Ramos (cell line): Measurements from ENCODE around the gene TP73.

ENCODE experiments used
- in situ Hi-C: fragments of 300-500 bp; cut with MboI; formaldehyde crosslinking; loops from one replicate; pipeline ENCODE4 v1.14.3; 2022; ENCODE audit warnings: low sequenced_read_pairs; ENCODE audit not compliant: unreplicated experiment

TP73 gene

DNA sequence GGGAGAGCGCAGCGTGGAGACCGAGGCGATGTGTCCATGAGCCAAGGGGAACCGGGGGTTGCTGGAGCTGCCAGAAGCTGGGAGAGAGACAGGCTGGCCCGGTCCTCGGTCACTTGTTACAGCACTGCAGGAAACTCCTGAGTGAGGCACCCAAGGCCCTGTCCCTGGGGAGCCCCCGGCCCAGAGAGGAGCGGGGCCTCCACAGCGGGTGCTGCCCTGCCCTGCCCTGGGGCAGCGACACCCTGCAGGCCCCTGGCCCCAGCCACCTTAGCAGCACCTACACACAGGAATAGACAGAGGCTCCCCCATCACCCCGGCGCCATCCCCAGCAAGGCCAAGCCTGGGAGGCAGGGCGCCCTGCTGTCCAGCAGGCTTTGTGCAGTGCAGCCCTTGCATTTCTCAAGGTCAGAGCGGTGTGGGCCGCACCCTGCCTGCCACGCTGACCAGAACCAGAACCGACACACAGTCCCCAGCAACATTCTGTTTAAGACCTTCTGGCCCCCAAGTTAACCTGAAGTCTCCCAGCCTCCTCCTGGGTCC, 34.4 kb upstream of the TP73 start:
- in situ Hi-C loops: no loop called here

- in situ Hi-C loops: no loop called here
These were observed 33.8 kb upstream of the TP73 start for GRCh38 chr1:3618531-3618880.

GRCh38 chr1:3618881-3619671, 33.2 kb upstream of the TP73 start:
- in situ Hi-C loops: no loop called here

GRCh38 chr1:3620708-3621107, 31.6 kb upstream of the TP73 start:
- in situ Hi-C loops: loop anchor here (5.0 to 10.0 kb wide), 2 partner anchors 53 to 104 kb away; no protein-coding TSS in a partner anchor

DNA sequence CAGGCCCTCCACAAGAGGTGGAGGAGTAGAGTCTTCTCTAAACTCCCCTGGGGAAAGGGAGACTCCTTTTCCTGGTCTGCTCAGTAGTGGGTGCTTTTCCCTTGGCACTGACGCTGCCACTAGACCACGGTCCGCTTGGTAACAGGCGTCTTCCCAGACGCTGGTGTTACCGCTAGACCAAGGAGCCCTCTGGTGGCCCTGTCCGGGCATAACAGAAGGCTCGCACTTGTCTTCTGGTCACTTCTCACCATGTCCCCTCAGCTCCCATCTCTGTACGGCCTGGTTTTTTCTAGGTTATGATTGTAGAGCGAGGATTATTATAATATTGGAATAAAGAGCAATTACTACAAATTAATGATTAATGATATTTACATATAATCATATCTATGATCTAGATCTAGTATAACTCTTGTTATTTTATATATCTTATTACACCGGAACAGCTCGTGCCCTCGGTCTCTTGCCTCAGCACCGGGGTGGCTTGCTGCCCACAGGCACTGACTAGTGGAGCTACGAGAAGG, 31.1 kb upstream of the TP73 start:
- in situ Hi-C loops: loop anchor here (5.0 to 10.0 kb wide), 2 partner anchors 54 to 104 kb away; no protein-coding TSS in a partner anchor

DNA sequence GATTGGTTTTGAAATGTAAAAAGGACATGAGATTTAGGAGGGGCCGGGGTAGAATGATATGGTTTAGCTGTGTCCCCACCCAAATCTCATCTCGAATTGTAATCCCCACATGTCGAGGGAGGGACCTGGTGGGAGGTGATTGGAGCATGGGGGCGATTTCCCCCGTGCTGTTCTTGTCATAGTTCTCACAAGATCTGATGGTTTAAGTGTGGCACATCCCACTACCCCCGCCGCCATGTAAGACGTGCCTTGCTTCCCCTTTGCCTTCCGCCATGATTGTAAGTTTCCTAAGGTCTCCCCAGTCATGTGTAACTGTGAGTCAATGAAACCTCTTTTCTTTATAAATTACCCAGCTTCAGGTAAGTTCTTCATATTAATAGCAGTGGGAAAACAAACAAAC, 30.2 kb upstream of the TP73 start:
- in situ Hi-C loops: loop anchor here (5.0 to 10.0 kb wide), 2 partner anchors 55 to 103 kb away; no protein-coding TSS in a partner anchor

DNA sequence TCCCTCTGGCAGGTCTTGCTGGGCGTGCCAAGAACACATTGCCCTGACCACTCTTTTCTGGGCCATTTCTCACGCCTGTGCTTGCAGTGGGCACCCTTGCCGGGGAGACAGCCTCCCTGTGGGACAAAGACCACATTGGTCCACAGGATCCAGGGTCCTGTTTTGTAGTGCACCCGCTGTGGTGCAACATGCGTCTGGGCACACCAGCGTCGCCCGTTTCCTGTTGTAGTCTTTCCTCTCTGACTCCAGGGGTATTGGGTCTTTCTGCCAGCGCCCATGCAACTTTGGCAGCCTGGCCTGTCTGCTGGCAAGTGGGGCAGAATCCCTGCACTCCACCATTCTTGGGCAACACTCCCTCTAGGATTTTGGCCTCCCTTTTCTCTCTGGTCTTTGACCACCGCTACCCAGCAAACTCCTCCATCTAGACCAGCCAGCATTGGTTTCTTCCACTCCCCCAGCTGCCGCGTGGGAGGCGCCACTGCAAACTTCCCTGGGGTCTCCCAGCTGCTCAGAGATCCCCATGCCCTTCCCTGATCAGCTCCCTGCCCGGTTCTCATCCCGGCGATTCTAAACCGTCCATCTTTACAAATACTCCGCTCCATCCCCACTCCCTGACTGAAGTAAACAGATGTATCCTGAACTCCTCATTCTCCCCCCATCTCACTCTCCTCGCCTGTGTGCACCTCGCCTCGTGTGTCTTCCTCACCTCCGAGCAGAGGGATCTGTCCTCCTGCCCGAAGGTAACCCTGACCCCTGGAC, 28.7 kb upstream of the TP73 start:
- in situ Hi-C loops: loop anchor here (5.0 to 10.0 kb wide), 2 partner anchors 56 to 101 kb away; no protein-coding TSS in a partner anchor

GRCh38 chr1:3624200-3625136, 27.8 kb upstream of the TP73 start, which contains the start of gene TPRG1L:
Gene TPRG1L (plus strand): TSS chr1:3625015. CDS start chr1:3625073, 58 bp downstream.
- in situ Hi-C loops: loop anchor here (5.0 to 10.0 kb wide), 2 partner anchors 57 to 100 kb away; no protein-coding TSS in a partner anchor

- in situ Hi-C loops: loop anchor here (10.0 kb wide), 1 partner anchor 99 kb away; no protein-coding TSS in a partner anchor
These were observed 27.0 kb upstream of the TP73 start for GRCh38 chr1:3625151-3625907.

DNA sequence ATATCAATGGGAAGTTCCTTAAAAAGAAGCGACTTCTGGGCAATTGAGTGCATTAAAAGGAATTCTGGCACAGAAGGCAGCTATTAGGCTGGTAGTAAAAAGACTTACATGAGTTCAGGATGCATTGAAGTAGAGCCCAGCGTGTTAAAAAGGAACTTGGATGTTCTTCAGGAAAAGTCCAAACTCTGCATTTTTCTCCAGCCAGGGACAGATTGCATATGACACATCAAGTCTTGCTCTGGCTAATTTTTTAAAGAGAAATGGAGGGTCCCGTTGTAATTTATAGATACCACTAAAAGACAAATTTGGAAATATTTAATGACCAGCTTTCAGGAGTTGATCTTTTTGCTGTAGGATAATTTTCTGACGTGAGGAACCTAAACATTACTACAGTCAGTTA, 26.3 kb upstream of the TP73 start:
- in situ Hi-C loops: loop anchor here (10.0 kb wide), 1 partner anchor 99 kb away; no protein-coding TSS in a partner anchor

DNA sequence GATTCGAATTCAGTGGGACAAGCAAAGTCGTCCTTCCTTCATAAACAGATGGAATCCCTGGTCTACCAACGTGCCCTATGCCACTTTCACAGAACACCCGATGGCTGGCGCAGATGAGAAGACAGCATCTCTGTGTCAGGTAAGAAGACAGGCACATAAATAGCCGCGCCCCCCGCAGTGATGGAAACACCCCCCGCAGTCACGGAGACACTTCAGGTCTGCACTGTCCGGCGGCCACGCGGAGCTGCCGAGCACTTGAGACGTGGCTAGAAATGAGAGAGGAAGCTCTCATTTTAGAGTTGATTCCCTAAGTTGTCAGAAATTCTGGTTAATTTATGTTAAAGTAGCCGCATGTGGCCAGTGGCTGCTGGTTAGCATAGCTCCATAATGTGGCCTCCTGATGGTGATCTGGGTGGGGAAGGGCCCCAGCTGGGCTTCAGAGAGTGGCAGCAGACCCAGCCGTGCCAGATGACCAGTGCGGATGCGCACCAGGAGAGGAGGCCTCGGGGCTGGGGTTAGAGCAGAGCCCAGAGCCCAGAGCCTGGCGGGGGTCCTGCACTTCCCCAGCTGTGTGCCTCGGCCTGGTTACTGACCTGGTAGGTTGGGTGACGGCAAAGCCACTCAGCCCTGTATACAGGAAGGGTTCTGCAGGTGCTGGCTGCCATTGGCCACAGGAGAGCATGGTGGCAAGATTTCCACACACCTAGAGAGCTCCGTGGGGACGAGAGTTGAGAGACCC, 24.6 kb upstream of the TP73 start:
- in situ Hi-C loops: loop anchor here (10.0 kb wide), 1 partner anchor 97 kb away; no protein-coding TSS in a partner anchor

DNA sequence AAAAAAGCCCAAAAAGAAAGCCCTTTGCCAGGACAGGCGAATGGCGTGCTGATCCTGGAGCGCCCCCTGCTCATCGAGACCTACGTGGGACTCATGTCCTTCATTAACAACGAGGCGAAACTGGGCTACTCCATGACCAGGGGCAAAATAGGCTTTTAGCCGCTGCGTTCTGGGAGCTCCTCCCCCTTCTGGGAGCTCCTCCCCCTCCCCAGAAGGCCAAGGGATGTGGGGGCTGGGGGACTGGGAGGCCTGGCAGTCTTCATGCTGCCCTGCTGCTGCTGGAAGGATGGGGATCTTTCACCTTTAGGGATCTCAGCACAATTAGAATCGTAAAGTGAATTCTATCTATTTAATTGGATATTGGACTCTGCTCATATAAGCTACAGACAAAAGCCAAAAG, 23.9 kb upstream of the TP73 start:
- in situ Hi-C loops: loop anchor here (10.0 kb wide), 1 partner anchor 96 kb away; no protein-coding TSS in a partner anchor

- in situ Hi-C loops: loop anchor here (10.0 kb wide), 1 partner anchor 95 kb away; no protein-coding TSS in a partner anchor
These were observed 22.7 kb upstream of the TP73 start for GRCh38 chr1:3629561-3630160.

- in situ Hi-C loops: no loop called here
These were observed 22.1 kb upstream of the TP73 start for GRCh38 chr1:3630161-3630611.

GRCh38 chr1:3630914-3631313, 21.4 kb upstream of the TP73 start:
- in situ Hi-C loops: no loop called here

- in situ Hi-C loops: no loop called here
These were observed 20.7 kb upstream of the TP73 start for GRCh38 chr1:3631320-3632260.
